Tongue (tissue), 2 donors: Measurements from ENCODE around the gene CNN3. TPM values are rescaled to one million over a fixed set of nuclear protein-coding genes. Genes with fewer than 3 reads are reported as not detected.

Experiments
- DNase-seq: peaks from one replicate; pipeline ENCODE4 v3.0.0-alpha.2; 2015
- total RNA-seq: library from RNA; depleted of rRNA; stranded (reverse); fragments of >200 nt; gene quantifications from one replicate; pipeline ENCODE4 v1.2.3, GENCODE V29; 2014

Gene CNN3
- 284 TPM for total RNA-seq

DNA sequence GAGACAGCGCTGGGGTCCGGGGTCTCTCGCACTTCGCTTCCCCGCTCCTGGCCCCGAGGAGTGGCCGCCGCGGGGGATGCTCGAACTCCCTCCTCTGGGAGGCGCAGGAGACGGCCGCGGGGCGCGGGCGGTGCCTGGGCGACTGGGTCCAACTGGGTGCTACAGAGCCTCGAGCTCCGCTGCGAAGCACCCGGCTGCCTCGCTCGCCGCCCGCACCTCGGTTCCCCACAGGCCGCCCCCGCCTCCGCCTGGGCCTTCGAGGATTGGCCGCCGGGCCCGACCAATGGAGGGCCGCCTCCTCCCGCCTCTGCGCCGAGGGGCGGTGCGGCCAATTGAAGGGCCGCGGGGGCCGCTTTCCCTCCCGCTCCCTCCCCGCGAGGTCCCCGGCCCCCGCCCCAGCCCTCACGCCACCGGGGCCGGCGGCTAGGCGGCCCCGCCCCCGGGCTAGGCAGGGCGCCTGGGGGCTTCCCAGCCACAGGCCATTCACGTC lies at the start of gene CNN3:
Gene CNN3, minus strand, starts transcription at position 196 of the 490 bp plus-strand sequence. CDS start 216 bp downstream, outside the sequence.
- DNase-seq, result peak; percentile 97

DNA sequence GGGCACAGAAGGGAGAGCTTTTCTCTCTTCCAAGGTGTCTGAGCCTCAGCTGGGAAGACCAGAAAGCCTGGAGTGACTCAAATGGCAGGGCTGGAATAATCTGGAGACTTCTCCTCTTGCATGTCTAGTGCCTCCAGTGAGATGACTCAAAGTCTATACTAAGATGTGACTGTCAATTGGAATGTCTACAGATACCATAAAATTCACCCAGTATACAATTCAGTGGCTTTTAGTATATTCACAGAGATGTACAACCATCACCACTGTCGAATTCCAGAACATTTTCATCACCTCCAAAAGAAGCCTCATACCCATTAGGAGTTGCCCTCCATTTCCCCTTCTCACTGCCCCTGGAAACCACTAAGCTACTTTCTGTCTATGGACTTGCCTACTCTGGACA lies 47.9 kb upstream of the CNN3 start:
- DNase-seq, result no peak

DNA sequence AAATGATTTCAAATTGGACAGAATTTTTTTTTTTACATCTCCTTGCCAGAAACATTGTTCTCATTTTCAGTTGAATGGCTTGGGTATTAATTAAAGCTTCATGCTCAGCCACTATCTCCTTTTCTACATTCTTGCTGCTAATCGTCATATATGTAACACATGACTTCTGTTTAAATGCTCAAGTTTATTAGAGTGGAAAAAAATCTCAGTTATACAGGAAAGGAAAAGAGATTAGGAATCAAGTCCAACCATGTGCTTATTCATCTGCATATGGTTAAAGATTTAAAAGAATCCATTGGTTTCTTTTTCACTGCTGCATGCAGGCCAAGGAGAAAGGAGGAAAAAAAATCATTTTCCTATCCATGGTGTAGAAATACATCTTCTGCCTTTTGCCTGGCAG lies 47.3 kb upstream of the CNN3 start:
- DNase-seq, result peak; percentile 64

DNA sequence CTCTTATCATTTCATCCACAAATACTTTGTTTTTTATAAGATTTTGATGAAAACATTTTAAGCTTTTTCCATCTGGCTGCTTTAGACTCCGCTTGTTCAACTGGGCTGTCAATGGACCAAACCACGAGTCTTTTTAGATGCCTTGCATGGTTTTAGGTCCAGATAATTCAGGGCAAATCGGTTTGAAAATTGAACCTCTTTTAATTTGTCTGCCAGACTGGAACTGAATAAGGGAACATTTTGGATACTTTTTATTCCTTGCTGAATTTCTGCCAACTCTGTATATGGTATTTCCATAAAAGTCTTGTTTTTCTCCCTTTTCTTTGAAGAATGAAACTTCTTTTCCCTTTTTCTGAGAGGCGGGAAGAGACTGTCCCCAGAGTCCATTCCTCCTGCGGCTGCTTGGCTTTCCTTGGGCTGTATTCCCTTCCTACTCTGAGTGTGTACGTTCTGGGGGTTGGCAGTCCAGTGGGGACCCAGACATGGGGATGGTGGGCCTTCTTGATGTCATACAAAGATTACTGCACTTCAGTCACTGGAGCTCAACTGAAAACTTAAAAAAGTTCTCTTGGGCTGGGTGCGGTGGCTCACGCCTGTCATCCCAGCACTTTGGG lies 46.5 kb upstream of the CNN3 start:
- peak; percentile 63 for DNase-seq

DNA sequence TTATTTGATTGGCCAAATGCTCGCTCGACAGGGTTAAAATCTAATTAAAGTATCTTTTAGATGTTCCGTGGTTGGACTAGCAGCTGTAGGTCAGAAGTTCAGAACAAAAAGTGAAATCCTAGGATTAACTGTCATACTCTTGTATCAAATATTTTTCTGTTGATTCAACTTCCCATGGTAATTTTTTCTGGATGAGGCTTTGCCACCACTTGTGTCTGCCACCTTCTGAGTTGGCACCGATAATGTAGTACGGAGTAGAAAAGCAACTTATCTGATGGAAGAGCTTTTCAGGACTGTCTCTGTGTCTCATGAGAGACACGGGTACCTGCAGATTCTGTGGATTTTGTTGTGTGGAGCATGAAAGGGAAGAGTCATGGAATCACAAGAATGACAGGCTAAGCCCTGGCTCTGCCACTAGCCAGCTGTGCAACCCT lies 44.6 kb upstream of the CNN3 start:
- peak; percentile 79 for DNase-seq

DNA sequence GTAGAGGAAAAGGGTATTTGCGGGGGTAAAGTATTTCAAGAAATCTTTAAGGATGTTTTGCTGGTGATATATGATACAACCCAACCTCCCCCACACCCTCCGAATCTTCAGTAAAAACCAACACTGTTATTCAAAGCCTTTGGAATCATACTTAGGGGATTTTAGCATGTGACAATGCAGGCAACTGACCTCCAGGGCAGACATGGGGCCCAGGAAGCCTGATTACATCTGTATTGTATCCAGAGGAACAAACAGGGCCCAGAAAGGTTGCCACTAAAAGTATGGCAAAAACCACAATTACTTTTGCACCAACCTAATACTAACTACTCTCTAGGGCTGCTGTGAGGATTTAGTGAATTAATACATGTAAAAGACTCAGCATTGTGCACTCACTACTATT lies 43.9 kb upstream of the CNN3 start:
- DNase-seq, result no peak

DNA sequence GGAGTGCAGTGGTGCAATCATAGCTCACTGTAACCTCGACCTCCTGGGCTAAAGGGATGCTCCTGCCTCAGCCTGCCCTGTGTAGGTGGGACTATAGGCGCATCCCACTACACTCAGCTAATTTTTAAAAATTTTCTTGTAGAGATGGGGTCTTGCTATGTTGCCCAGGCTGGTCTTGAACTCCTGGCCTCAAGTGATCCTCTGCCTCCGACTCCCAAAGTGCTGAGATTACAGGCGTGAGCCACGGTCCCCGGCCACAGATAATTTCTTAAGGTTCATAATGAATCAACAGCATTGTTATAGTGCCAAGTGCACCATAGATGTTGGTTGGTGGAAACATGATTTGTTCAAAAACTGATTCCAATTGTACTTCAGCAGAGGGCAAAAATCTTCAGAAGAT lies 42.2 kb upstream of the CNN3 start:
- DNase-seq, result no peak

DNA sequence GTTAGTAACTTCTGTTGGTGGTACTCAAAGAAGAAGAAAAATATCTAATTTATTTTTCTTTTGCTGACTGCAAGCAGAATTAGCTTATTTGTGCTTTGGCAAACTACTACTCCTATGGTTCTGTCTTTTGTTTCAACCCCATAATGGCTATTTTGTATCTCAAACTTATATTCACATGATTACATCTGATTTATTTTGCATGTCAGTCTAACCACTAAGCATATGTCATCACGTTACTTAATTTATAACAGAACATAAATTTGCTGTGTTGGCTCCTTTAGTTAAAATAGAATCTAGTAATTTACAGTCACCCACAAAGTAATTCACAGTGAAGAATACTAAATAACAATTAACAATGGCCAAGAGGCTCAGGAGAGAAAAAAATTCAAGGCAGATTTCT lies 39.1 kb upstream of the CNN3 start:
- no peak for DNase-seq

DNA sequence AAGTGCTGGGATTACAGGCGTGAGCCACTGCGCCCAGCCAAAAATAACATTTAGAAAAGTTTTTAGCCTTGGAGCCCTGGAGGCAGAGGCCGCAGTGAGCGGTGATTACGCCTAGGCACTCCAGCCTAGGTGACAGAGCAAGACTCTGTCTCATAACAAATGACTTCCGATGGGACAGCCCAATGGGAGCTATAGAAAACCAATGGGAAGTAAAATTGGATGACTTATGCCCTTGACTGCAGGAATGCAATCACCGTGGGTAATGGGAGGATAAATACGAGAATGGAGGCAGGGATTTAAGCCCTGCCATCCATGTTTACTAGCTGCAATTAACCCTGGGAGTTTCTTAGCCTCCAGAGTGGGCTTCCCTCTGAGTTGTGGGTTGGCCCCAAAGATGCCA lies 37.0 kb upstream of the CNN3 start:
- no peak for DNase-seq

DNA sequence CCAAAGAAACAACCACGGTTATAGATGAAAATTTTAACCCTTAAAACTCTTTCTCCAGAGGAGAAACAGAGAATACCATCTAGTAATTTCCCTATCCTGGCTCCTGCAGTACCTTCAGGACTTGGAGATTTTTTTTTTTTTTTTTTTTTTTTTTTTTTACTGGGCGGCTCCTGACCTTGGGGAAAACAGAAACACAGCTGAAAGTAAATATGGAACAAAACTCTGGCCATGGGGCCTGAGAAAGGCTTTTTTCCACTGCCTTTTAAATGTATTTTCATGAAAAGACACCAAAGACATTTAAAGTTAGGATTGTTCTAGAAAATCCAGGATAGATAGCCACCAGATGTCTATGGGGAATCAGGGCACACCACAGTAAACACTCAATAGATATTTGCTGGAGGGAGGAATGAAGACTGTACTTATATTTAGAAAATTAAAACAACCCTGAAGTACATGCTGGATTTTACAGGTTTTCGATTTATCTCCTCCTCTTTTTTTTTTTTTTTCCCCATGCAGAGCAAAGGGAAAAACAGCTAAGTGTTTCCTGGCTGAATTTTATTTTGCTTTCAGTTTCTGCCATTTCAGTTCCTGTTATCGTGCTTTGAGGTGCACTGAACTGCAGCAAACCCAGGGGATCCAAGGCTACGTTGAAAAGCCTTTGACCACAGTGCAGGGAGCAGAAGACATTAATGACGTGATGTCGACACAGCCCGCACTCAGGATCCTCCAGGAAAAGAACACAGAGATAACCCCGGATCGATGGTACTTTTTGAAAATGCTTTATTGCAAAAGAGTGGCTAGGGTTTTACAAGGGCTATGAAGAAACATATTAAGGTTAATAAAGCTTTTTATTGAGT lies 35.7 kb upstream of the CNN3 start:
- peak; percentile 45 for DNase-seq

DNA sequence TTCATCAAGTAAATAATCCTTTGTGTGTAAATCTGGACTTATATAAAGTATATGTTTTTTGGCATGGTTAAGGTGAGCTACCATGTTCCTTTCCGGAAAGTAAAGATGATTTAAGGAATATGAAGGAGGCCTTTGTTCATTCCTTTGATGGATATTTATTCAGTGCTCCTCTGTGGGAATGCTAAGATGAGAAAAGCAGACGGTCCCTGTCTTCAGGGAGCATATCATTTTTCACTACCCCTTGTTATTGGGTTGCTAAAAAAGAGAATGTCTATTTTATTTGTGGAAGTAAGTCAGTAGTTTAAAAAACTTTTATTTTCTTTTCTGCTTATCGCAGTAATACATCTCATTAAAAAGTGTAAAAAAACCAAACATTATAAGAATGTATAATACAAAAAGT lies 35.1 kb upstream of the CNN3 start:
- no peak for DNase-seq

DNA sequence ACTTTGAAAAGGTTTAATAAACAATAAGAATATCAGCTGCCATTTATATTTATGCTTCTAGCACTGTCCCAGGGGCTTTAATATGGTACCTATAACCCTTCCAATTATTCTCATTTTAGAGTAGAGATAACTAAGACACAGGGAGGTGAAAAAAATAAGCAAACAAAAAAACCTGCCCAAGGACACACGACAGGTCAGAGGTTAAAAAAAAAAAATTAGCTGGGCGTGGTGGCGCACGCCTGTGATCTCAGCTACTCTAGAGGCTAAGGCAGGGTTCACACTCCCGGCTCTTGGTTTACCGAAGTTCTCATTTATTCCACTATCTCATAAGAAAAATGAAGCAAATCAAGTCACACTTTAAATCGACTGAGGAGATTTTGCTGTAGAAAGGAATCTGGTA lies 34.7 kb upstream of the CNN3 start:
- DNase-seq, result no peak

DNA sequence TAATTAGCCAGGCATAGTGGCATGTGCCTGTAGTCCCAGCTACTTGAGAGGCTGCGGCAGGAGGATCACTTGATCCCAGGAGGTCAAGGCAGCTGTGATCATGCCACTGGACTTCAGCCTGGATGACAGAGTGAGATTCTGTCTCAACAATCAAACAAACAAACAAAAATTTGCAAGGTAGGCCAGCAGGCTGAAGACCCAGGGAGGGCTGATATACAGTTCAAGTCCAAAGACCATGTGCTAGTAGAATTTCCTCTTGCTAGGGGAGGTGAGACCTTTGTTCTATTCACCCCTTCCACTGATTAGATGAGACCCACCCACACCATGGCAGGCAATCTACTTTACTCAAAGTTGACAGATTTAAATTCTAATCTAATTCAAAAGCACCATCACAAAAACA lies 31.2 kb upstream of the CNN3 start:
- DNase-seq, result no peak

DNA sequence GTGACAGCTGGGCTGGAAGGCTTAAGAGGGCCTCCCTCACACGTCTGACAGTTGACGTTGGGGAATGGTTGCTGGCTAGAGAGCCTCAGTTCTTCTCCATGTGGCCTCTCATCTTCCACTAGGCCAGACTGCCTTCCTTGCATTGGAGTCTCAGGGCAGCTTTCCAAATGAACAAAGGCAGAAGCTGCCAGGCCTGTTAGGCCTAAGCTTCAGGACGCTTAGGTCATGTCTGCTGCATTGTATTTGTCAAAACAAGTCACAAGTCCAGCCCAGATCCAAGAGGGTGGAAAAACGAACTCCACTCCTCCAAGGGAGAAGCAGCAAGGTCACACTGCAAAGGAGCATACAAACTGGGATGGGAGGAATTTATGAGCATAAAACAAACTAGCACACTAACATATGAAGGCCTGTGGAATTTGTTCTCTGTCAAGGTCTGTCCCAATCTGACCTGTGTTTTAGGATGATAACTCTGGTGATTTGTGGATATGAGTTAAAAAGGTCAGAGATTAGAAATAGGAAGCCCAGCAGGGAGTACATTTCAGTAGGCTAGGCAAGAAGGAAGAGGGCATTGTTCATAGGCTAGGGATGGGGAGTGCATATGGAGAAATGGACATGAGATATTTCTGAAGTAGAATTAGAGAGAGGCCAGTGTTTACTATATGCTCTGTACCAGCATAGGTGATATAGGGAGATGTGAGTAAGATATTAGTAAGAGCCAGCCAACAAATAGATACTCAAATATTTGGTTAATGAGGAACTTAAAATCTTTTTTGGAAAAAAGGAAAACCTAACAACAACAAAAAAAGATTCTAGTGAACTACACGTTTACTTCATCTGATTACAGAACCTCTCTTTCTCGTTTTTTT lies 29.1 kb upstream of the CNN3 start:
- peak; percentile 69 for DNase-seq

DNA sequence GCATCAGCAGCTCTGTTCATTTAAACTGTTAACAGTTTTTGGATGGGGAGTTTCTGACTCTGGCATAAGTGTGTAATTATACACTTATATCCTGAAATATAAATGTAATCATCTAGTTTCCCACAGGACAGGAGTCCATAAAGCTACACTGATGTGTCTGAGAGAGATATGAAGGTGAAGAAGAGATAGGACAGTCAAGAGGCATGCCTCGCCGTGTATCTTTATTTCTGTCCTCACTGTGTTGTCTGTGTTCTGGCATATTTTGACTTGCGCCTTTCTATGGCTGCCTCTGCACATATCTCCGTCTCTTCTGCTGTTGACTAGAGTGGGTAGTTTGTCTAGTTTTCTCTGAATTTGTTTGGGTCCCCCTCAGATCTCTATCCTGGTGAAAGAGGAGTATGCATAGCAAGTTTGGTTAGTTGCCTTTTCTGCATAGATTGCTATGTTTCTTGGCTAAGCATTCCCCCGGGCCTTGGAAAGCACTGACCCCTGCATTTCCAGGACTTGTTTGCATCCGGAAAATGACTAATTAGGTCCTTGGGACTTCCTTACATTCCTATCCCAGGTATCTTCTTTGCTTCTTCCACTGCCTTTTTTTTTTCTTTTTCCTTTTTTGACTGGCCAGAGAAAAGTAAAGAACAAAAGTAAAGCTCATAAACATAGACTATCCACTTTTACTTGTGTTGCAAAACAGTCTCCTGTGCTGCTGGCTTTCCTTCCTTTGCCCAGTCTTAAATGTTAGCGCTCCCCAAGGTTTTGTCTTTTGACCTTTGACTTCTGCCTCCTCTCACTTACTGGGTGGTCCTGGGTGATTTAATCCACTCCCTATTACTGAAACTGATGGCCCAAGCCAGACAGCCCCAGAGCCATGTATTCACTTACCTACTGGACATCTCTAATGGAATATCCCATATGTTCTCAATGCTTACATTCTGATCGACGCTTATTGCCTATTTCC lies 27.6 kb upstream of the CNN3 start:
- no peak for DNase-seq

DNA sequence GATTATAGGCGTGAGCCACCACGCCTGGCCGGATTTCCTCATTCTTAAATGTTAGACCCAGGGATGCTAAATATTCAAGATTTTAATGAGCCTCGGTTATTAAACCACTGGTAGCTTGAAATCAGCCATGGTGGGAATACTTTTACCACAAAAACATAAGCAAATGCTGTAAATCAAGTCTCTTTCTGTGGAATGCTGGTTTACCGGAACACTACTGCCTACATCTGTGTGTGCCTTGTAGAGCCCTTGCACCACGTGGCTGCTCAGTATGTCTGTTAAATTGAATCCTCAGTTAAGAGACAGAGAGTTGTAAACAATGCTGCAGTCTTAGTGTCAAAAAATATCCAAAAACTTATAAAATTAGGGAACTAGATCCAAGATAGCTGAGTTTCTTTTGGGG lies 26.8 kb upstream of the CNN3 start:
- no peak for DNase-seq

DNA sequence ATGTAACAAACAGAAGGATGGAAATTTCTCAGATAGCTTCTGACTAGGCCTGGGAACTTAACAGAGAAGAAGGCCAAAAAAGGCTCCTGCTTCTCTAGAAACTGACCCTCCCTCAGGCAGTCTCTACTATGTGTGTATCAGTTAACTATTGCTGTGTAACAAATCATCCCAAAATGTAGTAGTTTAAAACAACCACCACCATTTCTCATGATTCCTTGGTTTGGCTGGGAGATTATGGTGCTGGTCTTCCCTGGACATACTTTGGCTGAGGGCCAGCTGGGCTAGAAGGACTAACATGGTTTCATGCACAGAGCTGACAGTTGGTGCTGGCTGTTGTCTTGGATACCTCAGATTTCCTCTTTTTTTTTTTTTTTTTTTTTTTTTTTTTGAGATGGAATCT lies 26.2 kb upstream of the CNN3 start:
- no peak for DNase-seq

DNA sequence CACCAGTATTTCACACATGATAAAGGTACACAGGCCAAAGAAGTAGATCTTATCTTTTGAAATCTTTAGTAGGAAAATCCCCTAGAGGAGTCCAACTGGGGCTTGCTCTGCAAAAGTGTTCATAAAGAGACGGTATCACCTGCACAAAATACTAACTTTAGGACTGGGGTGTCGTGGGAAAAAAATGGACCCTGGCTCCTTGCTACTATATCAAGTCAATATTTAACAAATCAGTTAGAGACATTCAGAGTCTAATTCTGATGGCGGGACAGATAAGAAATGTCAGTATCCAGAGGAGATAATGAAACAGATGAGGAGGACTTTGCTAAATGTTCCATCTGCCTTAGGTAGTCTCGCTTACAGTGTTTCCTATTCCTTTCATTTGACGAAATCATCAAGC lies 25.6 kb upstream of the CNN3 start:
- no peak for DNase-seq

DNA sequence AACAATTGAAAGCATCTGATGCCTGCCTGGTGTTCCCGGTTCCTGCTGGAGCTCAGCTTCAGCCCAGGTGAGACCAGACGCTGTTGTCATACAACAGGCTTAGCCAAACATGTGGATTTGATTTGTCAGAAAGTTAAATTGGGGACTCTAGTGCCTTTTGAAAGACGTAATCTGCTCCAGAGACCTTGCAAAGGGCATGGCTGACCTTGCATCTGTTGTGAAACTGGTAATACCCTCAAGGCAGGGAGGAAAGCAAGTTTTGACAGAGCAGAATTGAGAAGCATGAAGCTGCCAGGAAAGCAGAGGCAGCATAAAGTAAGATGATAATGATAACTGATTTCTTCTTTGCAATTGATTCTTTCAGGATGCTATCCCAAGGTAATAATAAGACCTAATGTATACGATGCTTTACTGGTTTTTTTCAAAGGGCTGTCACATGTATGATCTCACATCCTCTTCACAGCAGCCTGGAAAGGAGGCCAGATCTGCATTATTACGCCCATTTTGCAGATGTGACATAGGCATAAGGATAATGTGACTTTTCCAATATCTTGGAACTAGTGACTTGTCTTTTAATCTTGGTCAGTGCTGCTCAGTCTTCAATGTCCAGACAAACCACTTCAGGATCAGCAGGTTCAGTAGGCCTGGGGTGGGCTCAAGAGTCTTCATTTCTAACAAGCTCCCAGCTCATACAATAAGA lies 24.7 kb upstream of the CNN3 start:
- no peak for DNase-seq

DNA sequence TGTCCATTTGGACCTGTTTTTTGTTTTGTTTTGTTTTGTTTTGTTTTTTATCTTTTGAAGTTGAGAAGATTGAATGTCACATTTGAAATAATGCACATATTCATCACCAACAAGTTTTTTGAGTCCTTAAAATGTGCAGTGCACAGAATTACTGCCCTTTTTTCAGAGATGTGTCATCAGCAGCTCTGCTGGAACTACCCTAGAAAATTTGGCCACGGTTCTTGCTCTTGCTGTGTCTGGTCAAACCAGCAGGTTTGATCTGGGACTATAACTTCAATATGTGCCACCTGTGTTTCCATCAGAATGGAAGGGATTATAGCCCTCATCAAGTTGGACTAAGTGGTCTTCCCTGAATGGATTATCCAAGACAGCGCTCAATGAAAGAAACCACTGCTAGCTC lies 24.1 kb upstream of the CNN3 start:
- DNase-seq, result no peak
